Measurements from ENCODE around the gene SLC34A3.

DNA sequence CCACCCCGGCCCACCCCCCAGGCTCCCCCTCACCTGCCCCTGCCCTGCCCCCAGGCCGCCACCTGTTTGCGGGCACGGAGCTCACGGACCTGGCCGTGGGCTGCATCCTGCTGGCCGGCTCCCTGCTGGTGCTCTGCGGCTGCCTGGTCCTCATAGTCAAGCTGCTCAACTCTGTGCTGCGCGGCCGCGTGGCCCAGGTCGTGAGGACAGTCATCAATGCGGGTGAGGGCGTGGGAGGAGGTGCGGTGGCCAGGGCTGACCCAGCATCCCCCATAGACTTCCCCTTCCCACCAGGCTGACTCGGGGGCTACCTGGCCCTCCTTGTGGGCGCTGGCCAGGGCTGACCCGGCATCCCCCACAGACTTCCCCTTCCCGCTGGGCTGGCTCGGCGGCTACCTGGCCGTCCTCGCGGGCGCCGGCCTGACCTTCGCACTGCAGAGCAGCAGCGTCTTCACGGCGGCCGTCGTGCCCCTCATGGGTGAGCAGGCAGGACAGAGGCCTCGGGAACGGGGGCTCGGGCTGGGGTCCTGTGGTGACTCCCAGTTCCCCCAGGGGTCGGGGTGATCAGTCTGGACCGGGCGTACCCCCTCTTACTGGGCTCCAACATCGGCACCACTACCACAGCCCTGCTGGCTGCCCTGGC lies 3.5 kb downstream of the SLC34A3 start:
- TF ChIP-seq, protein P1, sequence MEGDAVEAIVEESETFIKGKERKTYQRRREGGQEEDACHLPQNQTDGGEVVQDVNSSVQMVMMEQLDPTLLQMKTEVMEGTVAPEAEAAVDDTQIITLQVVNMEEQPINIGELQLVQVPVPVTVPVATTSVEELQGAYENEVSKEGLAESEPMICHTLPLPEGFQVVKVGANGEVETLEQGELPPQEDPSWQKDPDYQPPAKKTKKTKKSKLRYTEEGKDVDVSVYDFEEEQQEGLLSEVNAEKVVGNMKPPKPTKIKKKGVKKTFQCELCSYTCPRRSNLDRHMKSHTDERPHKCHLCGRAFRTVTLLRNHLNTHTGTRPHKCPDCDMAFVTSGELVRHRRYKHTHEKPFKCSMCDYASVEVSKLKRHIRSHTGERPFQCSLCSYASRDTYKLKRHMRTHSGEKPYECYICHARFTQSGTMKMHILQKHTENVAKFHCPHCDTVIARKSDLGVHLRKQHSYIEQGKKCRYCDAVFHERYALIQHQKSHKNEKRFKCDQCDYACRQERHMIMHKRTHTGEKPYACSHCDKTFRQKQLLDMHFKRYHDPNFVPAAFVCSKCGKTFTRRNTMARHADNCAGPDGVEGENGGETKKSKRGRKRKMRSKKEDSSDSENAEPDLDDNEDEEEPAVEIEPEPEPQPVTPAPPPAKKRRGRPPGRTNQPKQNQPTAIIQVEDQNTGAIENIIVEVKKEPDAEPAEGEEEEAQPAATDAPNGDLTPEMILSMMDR (IDR thresholded peaks at IDR 0.05; ENCODE audit: control extremely low read depth in 1 of 3, insufficient read depth in 1 of 3, low read depth in 1 of 3, low read length in 3 of 3): no peak
- TF ChIP-seq POLR2AphosphoS5 (IDR thresholded peaks at IDR 0.05; ENCODE audit: low read depth, low read length): no peak
- TF ChIP-seq TEAD4 (IDR thresholded peaks at IDR 0.05; ENCODE audit: low read depth, low read length): no peak
- no peak for TF ChIP-seq SUZ12 (IDR thresholded peaks at IDR 0.05; ENCODE audit: low read length)
- no peak for TF ChIP-seq SP1 (IDR thresholded peaks at IDR 0.05; ENCODE audit: low read depth, low read length)
- TF ChIP-seq CHD2 (IDR thresholded peaks at IDR 0.05; ENCODE audit: low read length): no peak
- no peak for TF ChIP-seq RFX5 (IDR thresholded peaks at IDR 0.05; ENCODE audit: borderline replicate concordance, low read depth, low read length)
- TF ChIP-seq EZH2 (IDR thresholded peaks at IDR 0.05; ENCODE audit: low read depth, low read length, severe bottlenecking): no peak
- no peak for TF ChIP-seq POLR2A (IDR thresholded peaks at IDR 0.05; ENCODE audit: control extremely low read depth in 1 of 2, low read depth in 2 of 2, low read length in 2 of 2)

Data from H1 (cell line).